ENCODE measurements around the gene SVIL. TPM values are rescaled to one million over a fixed set of nuclear protein-coding genes. Genes with fewer than 3 reads are reported as not detected.

Gene SVIL
- total RNA-seq, 3 donors from 2014 or later: 67.6 to 1,278 (median 86.0) TPM

DNA sequence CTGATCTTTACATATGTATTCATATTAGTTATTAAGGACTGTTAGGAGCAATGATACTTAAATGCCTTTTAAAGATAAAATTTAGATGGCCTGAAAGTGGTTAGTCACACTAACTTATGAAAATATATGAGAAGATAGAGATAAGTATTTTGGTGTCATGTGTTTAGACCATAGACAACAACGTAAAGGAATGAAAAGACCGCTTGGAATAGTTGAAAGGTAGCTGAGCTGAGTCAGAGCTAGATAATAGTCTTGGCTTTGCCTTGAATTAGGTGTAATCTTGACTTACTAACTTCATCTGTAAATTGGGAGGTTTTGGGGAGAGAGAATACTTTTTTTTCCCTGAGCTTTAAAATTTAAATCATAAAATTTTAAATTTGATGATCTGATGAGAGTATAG lies 218.9 kb downstream of the SVIL start:
- peaks cover 13% of the 10 kb centered on the region for H3K4me1 ChIP-seq (ENCODE audit: low read depth)
- TF ChIP-seq, protein P1, sequence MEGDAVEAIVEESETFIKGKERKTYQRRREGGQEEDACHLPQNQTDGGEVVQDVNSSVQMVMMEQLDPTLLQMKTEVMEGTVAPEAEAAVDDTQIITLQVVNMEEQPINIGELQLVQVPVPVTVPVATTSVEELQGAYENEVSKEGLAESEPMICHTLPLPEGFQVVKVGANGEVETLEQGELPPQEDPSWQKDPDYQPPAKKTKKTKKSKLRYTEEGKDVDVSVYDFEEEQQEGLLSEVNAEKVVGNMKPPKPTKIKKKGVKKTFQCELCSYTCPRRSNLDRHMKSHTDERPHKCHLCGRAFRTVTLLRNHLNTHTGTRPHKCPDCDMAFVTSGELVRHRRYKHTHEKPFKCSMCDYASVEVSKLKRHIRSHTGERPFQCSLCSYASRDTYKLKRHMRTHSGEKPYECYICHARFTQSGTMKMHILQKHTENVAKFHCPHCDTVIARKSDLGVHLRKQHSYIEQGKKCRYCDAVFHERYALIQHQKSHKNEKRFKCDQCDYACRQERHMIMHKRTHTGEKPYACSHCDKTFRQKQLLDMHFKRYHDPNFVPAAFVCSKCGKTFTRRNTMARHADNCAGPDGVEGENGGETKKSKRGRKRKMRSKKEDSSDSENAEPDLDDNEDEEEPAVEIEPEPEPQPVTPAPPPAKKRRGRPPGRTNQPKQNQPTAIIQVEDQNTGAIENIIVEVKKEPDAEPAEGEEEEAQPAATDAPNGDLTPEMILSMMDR (IDR thresholded peaks at IDR 0.05): no peak
- no peak for DNase-seq

DNA sequence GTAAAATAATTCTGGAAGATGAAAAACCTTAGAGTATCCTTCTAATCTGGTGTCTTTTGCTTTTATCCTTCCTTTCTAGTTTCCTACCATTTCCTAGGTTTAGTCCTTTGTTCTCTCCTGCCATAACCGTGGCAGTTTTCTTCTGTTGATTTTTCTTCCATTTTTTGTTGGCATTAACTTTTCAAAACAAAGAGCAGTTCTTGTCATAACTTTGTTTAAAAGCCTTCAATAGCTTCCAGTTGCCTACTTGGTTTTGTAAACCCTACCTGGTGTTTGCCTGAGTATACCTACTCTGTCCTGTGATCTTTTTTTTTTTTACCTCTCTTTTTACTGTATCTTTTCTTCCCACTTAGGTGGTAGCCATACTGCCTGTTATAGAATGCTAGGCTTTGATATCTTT lies 220.3 kb downstream of the SVIL start:
- Histone ChIP-seq H3K4me1 (ENCODE audit: low read depth) (peaks cover 21% of the 10 kb centered on the region), H3K4me3 (no peak overlapping the region), H3K9me3 (no peaks in the 10 kb centered on the region), H3K36me3 (ENCODE audit: low read depth) (no peaks in the 10 kb centered on the region)
- DNase-seq: no peak
- intact Hi-C loops (cut with DNase I, micrococcal nuclease): no loop called here
- TF ChIP-seq, protein P1 (IDR thresholded peaks at IDR 0.05): no peak
- ATAC-seq: no peak

More for the DNA sequence above, 218.9 kb downstream of the SVIL start:
- Histone ChIP-seq H3K9me3 (no peaks in the 10 kb centered on the region), H3K36me3 (ENCODE audit: low read depth) (no peaks in the 10 kb centered on the region), H3K4me3 (no peak overlapping the region)
- ATAC-seq: no peak
- intact Hi-C loops (cut with DNase I, micrococcal nuclease): no loop called here

DNA sequence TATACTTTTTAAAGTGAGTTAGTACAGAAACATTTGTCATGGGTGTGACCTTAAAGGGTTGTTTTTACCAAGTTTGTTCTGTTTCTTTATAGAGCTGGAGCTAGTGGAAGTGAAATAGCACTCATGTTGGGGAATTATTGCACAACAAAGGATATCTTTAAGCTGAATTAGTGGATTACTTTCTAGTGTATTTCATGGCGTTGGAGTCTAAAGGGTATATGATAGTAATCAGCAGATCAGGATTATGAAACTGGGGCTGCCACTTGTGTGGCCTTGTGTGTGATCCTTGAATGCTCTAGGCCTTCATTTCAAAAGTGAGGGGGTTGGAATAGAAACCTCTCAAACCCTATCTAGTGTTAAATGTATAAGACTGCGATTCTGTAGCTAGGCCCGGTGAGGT lies 222.3 kb downstream of the SVIL start:
- intact Hi-C loops (cut with DNase I, micrococcal nuclease): no loop called here
- DNase-seq (no peak), ATAC-seq (no peak)
- no peaks in the 10 kb centered on the region for H3K9me3 ChIP-seq
- TF ChIP-seq, protein P1 (IDR thresholded peaks at IDR 0.05): no peak
- H3K4me1 ChIP-seq (ENCODE audit: low read depth): peaks cover 21% of the 10 kb centered on the region
- no peak overlapping the region for H3K4me3 ChIP-seq
- no peaks in the 10 kb centered on the region for H3K36me3 ChIP-seq (ENCODE audit: low read depth)

DNA sequence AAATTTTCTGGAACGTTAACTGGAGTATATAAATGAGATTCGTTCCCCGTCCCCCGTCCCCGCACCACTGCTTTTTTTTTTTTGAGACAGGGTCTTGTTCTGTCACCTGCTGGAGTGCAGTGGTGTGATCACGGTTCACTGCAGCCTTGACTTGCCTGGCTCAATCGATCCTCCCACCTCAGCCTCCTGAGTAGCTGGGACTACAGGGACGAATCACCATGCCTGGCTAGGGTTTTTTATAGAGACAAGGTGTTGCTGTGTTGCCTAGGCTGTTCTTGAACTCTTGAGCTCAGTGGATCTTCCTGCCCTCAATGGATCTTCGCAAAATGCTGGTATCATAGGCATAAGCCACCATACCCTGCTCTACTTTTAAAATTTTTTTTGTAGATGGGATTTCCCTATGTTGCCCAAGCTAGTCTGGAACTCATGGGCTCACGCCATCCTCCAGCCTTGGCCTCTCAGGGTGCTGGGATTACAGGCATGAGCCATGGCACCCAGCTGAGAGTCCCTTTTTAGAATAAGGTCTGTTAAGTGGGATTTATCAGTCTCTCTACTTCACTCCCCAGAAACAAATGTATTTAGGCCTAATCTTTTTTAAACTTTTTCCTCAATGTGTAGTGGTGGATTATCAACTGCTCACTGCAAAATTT lies 223.0 kb downstream of the SVIL start:
- intact Hi-C loops (cut with DNase I, micrococcal nuclease): no loop called here
- DNase-seq (no peak), ATAC-seq (no peak)
- Histone ChIP-seq H3K4me3 (no peak overlapping the region), H3K36me3 (ENCODE audit: low read depth) (no peaks in the 10 kb centered on the region), H3K9me3 (no peaks in the 10 kb centered on the region), H3K4me1 (ENCODE audit: low read depth) (peaks cover 21% of the 10 kb centered on the region)
- TF ChIP-seq, protein P1 (IDR thresholded peaks at IDR 0.05): no peak

DNA sequence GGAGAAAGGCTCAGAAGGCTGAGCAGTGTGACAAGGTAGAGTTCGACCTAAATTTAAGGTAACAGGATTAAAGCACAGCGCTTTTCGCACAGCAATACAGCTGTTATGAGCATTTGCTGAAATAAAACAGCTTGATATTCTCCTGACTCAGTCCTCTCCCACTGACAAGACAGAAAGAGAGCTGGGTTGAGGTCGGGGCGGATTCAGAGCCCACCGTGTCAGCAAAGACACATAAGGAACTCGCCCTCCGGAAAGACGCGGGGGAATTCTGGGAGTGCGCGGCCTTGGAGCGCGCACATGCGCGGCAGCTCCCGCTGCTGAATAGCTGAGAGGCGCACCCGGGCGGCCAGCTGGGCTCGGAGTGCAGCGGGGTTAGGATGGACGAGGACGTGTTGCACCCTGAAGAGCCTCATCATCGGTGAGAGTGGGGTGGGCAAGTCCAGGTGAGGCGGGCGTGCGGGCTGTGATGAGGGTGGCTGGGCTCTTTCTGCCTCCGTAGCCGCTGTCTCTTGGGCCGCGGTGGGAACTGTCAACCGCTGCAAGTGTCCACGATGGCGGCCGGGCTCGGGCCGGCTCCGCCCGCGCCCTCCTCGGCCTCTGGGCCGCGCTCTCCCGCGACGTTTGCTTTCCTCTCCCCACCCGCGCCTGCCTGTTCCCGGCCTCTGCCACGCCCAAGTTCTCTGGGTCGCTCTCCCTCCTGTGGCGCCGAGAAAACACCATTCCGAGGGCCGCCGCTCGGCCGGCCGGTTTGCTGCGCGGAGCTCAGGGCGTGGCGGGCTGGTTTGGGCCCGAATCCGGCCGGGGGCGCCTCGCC lies 225.3 kb downstream of the SVIL start:
- TF ChIP-seq, protein P1 (IDR thresholded peaks at IDR 0.05): no peak
- ATAC-seq (peak; percentile 96), DNase-seq (peak; percentile 80 to 85 (median 83))
- H3K4me3 ChIP-seq: peak overlapping the region; percentile 52
- intact Hi-C loops (cut with DNase I, micrococcal nuclease): no loop called here
- peaks cover 21% of the 10 kb centered on the region for H3K4me1 ChIP-seq (ENCODE audit: low read depth)
- no peaks in the 10 kb centered on the region for H3K36me3 ChIP-seq (ENCODE audit: low read depth)
- no peaks in the 10 kb centered on the region for H3K9me3 ChIP-seq
